GM19455 (cell line): ENCODE measurements around the gene ZNF304.

Source experiments
- ATAC-seq: cut with Tn5 transposase; IDR thresholded peaks from one replicate; pipeline ENCODE4 v1.9.1; 2021; ENCODE audit not compliant: unreplicated experiment

Gene ZNF304

DNA sequence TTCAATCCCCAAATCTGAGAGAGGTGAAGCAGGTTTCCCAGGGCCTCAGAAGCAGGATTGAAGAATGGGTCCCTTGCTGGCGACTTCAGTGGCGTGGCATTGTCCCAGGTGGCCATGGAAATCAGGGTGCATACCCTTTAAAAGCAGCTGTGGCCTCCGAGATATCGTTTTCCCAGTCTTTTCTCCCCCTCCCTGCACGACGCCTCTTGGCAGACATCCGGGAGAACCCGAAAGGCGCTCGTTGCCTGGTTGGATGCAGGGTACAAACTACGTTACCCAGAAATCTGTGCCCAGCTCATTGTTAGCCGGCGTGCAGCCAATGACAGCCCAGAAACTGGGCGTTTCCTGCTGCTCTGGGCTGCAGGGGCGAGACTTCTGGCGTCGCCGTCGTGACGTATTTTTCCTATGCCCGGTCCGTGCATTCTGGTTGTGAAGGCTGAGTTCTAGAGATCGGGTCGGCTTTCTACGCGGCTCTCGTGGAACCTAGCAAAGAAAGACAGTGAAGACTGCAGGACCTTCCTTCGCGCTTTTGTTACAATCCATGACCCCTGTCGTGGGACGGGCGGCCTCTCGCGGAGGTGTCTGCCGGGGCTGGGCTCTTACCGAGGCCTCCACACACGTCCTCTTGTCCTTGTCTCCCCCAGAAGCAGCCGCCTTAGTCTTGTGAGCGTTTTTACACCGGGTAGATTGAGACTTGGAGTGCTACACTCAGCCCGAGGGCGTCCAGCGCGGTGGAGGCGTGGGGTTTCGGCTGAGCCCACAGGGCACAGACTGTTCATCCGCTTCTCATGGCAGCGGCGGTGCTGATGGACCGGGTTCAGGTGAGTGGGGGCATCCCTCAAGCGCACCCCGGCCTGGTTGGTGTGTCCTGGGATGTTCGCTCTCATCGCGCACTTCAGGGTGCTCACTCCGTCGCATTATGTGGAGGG lies at the start of gene ZNF304:
Gene ZNF304, plus strand, starts transcription at position 395 of the 929 bp plus-strand sequence. Its CDS starts 394 bp downstream, at position 789.
- peak; percentile 98 for ATAC-seq

DNA sequence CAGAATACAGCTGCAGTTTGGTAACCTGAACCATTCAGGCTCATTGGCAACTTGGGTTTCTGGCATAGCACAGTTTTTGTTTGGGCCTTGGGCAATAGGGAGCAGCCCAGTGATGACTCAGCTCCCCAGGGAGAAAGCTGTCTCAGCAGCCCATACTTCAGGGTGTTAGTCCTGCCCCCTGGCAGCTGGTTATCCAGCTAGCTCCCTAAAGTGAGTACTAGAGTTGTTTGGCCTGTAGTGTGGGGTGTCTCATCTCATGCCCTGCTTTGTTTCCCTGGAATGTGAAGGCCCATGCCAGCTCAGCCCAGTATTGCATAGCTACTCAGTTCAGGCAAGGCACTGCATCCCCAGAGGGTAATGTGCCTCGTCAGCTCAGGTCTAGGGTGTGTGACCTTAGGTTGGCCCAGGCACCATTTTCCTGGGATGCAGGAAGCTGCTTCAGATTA lies 49.0 kb upstream of the ZNF304 start:
- no peak for ATAC-seq

DNA sequence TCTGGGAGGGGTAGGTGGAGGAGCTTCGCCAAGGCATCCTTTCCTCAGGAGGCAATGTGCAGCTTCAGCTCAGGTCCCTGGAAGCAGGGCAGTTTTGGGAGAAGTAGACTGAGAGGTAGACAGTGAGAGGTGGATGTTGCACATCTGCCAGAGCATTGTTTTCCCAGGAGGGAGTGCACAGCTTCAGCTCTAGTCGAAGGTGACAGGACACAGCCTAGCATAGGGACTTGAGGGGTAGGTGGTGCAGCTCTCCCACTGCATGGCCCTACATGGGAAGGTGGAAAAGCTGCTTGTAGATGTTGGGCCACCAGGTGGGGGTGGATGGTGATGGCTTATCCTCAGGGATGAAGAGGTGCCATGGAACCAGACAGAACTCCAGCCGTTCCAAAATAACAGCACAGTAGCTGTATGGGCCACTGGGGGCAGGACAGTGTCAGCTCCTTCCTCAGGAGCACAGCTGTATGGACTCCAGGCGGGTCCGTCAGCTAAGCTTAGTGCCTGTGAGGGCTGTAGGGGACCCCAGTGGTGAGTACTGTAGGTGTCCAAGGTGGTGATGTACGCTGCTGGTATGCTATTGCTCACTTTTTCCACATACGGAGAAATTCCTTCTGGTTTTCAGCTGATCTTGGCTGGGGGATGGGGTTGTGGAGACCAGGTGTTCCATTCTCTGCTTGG lies 48.2 kb upstream of the ZNF304 start:
- no peak for ATAC-seq

DNA sequence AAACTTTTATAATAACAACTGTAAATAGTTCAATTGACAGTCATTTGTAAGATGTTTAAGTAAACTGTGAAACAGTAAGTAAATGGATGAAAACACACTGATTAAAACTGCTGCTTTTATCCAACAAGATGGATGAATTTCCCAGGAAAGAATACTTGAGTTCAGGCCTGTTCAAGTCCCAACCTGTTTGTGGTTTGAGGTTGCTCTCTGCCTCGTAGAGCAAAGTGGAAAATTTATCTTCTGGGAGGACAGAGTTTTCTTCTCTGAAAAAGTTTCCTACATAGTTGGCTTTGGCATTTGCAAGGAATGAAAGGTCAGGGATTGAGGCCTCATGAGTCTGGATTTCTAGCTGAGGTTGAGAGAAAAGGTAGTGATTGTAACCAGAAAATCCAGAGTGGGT lies 46.0 kb upstream of the ZNF304 start:
- no peak for ATAC-seq

DNA sequence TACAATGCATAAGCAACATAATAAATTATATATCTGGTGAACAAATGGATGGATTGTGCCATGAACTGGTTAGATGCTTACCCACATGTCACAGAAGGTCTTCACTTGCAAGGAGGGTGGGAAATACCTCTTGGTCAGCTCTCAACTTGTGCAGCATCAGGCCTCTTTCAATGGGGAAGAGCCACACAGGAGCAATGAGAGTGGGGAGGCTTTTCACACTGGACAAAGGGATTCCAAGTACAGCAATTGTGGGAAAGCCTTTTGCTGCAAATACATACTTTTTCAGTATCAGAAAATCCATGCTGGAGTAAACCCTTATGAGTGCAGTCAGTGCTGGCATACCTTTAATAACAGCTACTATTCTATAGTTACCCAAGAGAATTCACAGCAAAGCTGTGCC lies 42.6 kb upstream of the ZNF304 start:
- ATAC-seq = no peak

DNA sequence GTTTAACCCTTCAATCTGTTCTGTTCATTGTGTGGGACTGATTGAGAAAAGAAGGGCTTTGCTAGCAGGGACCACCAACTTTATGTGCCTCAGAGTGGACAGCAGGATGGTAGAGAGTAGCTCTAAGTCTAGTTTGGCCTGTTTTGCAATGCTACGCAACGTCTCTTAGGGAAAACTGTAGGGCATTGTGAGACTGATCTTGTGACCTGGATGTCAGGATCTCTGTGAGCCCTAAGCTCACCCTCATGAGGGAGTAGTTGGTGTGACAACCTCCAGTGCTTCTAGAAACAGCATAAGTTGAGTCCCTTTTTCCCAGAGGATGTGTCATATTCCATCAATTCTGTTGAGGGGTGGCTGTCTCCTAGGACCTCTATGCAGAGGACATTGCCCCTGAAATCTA lies 40.3 kb upstream of the ZNF304 start:
- ATAC-seq = no peak

DNA sequence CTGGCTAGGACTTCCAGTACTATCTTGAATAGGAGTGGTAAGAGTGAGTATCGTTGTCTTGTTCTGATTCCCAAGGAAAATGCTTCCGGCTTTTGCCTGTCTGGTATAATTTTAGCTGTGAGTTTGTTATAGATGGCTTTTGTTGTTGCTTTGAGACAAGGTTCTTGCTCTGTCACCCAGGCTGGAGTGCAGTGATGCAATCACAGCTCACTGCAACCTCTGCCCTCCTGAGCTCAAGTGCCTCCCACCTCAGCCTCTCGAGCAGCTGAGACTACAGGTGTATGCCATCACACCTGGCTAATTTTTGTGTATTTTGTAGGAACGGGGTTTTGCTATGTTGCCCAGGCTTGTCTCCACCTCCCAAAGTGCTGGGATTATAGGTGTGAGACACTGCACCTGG lies 36.9 kb upstream of the ZNF304 start:
- ATAC-seq = no peak

DNA sequence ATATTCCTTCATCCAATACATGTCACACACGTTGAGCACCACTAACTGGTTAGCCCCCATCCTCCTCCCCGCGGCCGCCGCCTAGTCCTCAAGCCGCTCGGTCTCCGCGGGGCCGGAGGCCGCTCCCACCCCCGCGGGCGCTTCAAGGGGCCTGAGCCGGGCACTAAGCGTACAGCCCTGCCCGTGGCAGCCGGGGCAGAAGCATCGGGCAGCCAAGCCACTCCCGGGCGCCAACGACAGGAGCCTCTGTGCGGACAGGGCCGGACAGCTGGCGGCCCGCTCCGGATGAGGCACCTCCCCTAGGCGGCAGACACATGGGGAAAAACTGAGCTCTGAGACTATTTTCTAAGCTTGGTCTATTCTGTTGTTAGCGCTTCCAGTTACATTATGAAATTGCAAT lies 33.6 kb upstream of the ZNF304 start:
- no peak for ATAC-seq

DNA sequence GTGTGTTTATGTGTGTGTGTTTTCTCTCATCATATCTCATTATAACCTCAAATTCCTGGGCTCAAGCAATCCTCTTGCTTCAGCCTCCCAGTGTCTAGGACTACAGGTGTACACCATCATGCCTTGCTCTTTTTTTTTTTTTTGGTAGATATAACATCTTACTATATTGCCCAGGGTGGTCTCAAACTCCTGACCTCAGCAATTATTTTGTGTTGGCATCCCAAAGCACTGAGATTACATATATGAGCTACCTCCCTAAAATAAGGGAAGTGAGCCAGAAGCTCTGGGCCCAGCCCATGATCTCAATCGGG lies 31.2 kb upstream of the ZNF304 start:
- ATAC-seq = no peak

DNA sequence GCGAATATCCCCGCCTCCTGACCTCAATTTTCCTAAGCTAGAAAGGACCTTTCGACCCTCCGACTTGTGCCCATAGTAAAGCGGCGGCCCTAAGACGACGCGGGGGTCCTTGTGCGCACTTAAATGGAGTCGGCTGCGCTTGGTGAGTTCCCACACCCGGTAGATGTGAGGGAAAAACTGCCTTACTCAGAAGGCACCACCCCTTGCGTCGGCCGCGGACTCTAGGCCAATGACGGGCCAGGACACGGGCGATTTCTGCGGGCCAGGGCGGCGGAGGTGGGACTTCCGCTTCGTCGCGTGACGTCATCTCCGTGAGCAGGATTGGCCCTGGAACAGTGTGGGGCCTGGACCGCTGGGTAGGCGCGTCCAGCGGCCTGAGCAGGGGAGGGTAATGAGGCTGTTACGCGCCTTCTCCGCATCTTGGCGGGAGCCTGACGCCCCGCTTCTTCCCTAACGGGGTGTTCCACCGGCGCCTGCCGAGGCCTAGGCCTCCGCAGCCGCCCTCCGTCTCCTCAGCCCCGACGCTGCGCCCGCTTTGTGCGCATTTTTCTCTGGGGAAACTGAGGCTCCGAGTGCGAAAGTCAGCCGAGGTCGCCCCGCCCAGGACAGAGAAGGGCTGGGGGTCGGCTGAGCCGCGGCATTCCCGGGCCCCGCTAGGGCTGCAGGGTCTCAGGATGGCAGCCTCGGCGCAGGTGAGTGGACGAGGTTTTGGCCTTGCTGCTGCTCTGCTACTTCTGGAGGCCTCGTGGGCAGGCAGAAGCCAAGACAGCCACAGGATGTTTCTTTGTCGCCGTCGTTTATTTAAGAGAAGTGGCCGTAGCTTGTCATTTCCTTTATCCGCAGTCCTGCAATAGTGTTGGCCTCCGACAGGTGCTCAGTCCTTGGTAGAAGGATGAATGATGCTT lies 30.6 kb upstream of the ZNF304 start, which contains the start of gene ZNF543:
Gene ZNF543, plus strand, starts transcription at position 293 of the 905 bp plus-strand sequence. Its CDS starts 382 bp downstream, at position 675.
- ATAC-seq = peak; percentile 93

DNA sequence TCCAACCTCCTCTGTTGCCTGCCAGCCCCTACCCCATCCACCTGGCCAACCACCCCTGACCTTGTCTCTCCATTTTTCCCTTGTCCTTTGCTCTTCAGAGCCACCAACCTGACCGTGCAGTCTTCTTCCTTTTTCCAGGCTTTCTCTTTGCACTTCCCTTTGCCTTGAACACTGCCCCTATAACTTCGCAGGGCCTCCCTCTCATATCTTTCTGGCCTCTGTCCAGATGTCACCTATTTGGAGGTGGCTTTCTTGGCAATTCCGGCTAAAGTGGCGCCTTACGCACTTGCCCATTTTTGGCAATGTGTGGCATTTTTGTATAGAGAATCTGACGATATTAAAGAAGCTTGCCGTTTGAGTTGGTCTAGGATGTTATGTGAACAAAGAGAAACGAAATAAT lies 30.0 kb upstream of the ZNF304 start:
- ATAC-seq = no peak

DNA sequence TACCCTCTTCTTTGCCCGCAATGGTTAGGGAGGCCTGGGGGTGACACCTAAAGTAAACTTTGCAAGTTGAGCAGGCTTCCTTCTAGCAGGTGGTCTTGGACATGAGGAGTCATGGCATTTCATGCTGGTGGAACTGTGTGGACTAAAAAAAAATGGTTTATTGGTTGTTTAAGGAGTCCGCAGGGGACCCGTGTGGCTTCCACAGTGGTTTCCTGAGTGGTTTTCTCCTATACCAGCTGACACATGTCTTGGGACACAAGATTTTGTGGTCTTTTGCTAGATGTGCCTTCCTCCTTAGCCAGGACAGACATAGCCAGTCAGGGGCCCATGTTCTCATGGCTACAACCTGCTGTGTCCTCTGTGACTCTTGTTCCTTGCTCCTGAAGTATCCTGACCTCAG lies 29.3 kb upstream of the ZNF304 start:
- ATAC-seq = no peak

DNA sequence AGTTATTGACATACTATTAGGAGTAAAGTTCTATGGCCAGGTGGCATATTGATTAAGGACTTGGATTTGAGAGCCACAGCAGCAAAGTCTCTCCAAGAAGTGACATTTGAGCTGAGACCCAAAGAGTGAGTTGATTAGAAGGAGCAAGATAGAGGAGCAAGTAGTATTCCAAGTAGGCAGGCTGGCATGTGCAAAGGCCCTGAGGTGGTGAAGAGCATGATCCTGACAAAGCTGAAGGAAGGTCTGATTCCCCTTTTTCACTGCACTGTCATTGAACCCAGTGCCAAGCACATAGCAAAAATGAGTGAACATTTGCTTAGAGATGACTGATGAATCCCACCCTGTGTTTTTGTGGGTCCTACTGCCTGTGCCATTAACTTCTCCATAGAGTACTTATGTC lies 26.1 kb upstream of the ZNF304 start:
- no peak for ATAC-seq

DNA sequence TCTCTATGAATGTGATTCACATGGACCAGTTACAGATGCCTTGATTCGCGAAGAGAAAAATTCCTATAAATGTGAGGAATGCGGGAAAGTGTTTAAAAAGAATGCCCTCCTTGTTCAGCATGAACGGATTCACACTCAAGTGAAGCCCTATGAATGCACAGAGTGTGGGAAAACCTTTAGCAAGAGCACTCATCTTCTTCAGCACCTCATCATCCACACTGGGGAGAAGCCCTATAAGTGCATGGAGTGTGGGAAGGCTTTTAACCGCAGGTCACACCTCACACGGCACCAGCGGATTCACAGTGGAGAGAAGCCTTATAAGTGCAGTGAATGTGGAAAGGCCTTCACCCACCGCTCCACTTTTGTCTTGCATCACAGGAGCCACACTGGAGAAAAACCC lies 23.1 kb upstream of the ZNF304 start:
- ATAC-seq = no peak

DNA sequence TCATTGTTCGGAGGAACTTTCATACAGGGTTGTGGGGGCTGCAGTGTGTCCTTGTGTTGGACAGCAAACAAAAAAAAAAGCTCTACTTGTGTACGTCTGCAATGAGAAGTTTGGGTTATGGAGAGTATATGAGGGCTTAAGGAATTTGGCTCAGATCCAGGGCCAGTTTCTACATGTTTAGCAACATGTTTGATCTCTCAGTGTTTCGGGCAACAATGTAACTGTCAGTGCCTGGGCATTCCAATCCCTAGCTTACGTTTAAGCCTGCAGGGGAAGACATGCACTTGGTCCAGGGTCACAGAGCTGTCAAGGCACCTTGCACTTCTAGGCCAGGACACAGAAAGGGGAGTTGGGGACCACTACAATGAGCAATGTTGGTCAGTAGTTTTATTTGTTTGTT lies 16.9 kb upstream of the ZNF304 start:
- no peak for ATAC-seq

DNA sequence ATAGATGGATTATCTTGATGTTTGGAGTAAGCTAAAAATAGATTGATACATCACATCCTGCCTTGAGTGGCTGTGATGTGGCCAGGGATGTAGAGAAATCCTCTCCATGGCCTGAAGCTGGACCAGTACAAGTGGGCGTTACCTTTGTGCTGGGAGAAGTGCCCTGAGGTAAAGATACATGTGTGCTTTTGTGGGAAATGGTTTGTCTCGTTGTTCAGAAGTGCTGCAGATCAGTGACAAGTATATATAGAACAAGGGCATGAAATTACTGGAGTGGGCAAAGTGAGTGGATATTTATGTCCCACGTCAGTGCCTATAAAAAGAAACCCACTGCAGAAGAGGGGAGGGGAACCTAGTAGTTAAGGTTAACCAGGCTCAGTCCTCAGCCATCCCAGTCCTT lies 12.2 kb upstream of the ZNF304 start:
- no peak for ATAC-seq

DNA sequence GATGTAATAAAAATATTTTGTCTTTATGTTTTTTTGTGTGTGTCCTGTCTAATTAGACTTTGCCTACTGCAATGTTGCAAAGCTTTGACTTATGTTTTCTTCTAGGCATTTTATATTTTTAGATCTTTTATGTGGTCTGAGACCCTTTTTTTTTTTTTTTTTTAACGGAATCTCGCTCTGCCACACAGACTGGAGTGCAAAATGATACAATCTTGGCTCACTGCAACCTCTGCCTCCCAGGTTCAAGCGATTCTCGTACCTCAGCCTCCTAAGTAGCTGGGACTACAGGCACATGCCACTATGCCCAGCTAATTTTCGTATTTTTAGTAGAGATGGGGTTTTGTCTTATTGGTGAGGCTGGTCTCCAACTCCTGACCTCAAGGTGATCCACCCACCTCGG lies 8.5 kb upstream of the ZNF304 start:
- no peak for ATAC-seq

DNA sequence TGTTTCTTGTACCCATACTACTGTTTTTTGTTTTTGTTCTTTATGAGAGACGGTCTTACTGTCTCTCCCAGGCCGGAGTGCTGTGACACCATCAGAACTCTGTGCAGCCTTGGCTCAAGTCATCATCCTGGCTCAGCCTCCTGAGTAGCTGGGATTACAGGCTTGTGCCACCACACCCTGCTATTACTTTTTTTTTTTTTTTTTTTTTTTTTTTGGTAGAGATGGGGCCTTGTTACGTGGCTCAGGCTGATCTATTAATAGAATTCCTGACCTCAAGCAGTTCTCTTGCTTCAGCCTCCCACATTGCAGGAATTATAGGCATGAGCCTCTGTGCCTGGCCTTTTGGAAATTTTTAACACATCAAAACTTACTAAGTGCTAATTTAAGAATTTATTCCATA lies 2.9 kb upstream of the ZNF304 start:
- no peak for ATAC-seq

DNA sequence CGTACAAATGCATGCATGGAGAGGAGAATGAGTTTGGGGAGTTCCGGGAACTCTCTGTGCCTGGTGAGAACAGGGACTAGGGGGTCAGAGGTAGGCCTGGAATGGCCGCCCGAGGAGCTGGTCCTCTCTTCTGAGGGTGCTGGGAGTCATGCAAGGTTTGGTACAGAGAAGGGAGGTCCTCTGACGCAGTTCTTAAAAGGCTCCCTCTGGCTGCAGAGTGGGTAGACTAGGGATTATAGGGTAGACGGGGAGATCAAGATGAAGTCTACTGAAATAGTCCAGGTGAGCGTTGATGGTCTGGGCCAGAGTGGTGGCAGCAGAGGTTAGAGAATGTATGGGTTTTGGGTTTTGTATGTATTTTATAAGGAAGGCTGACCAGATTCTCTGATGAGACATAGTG lies 796 bp downstream of the ZNF304 start:
- ATAC-seq = no peak

DNA sequence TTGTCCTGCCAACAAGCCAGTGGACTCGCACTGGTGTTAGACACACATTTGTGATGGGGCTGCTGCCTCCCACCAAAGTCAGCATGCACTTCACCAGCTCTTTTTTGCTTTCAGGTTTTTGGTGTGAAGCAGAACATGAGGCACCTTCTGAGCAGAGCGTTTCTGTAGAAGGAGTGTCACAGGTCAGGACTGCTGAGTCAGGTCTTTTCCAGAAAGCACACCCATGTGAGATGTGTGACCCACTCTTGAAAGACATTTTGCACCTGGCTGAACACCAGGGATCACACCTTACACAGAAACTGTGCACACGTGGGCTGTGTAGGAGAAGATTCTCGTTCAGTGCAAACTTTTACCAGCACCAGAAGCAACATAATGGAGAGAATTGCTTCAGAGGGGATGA lies 4.8 kb downstream of the ZNF304 start:
- ATAC-seq = no peak

DNA sequence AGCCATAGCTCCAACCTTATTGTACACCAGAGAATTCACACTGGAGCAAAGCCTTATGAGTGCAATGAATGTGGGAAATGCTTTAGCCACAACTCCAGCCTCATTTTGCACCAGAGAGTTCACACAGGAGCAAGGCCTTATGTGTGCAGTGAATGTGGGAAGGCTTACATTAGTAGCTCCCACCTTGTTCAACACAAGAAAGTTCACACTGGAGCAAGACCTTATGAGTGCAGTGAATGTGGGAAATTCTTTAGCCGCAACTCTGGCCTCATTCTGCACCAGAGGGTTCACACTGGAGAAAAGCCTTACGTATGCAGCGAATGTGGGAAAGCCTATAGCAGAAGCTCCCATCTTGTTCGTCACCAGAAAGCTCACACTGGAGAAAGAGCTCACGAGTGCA lies 6.3 kb downstream of the ZNF304 start:
- no peak for ATAC-seq
